Lung microvascular endothelial cell (primary cell): ENCODE results near the gene SPSB2. TPM values are rescaled to one million over a fixed set of nuclear protein-coding genes. Genes with fewer than 3 reads are reported as not detected.
A peak's percentile ranks its signal among the peaks of the same experiment; 100 is the strongest.
"Not testable (repeated sequence)": the region's sequence is repeated elsewhere in the genome, so short reads cannot be mapped to it uniquely, and the experiment has no call there.

Experiments
- DNase-seq, 2 donors: peaks; one replicate each; pipeline versions ENCODE4 v3.0.0 to v3.0.0-alpha.2; 2010; ENCODE audit warnings: low read depth in 2 of 2
- total RNA-seq: library from RNA; depleted of rRNA; stranded (reverse); fragments of >200 nt; gene quantifications from 2 replicates; pipeline ENCODE4 v1.2.1, GENCODE V29; 2014

The SPSB2 gene
- total RNA-seq, 1 donor from 2014 or later, result 4.2 TPM

DNA sequence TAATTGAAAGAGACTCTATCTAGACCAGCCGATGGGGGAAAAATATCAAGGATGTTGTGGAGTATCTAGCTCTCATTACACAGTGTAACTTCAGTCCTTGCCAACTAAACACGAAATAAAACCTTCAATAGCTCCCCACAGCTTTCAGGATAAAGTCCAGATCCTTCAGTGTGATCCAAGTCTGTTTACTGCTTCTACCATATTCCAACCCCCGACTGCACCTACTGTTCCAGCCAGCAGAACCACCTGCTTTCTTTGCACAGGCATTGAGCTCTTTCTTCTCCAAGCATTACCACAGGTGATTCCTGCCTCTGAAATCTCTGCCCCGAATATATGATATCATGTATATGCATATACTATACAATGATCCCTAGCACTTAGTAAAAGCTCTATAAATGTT is 29.3 kb upstream of the SPSB2 start:
- no peak for DNase-seq

- DNase-seq, result peak; percentile 86 to 89
These were observed 26.9 kb upstream of the SPSB2 start for GRCh38 chr12:6899837-6900519.

- no peak for DNase-seq
These were observed 26.3 kb upstream of the SPSB2 start for GRCh38 chr12:6899427-6899826.

- no peak for DNase-seq
These were observed 23.8 kb upstream of the SPSB2 start for GRCh38 chr12:6896846-6897435.

DNA sequence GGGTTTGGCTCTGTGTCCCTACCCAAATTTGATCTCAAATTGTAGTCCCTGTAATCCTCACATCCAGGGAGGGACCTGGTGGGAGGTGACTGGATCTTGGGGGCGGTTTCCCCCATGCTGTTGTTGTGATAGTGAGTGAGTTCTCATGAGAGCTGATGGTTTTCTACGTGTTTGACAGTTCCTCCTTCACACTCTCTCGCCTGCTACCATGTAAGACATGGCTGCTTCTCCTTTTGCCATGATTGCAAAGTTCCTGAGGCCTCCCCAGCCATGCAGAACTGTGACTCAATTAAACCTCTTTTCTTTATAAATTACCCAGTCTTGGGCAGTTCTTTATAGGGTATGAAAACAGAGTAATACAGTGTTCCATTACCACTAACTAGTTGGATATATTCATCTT is 21.2 kb upstream of the SPSB2 start:
- no peak for DNase-seq

- not testable (repeated sequence) for DNase-seq
These were observed 19.6 kb upstream of the SPSB2 start for GRCh38 chr12:6892683-6893082.

DNA sequence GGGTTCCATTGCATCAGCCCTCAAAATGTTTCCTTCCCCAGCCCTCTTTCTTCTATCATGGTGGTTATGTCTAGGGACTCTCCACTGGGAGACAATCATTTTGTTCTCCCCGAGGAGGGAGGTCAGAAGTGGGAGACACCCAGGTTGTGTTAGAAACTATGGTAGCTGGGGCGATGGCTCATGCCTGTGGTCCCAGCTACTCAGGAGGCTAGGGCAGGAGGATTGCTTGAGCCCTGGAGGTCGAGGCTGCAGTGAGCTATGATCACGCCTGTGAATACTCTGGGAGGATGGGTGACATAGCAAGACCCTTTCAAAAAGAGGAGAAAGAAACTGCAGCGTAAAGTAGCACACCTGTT is 18.5 kb upstream of the SPSB2 start:
- no peak for DNase-seq

- peak; percentile 98 to 99 for DNase-seq
These were observed 17.9 kb upstream of the SPSB2 start for GRCh38 chr12:6890789-6891645.

GRCh38 chr12:6889775-6890573 is 16.9 kb upstream of the SPSB2 start:
- DNase-seq, result not testable (repeated sequence)

DNA sequence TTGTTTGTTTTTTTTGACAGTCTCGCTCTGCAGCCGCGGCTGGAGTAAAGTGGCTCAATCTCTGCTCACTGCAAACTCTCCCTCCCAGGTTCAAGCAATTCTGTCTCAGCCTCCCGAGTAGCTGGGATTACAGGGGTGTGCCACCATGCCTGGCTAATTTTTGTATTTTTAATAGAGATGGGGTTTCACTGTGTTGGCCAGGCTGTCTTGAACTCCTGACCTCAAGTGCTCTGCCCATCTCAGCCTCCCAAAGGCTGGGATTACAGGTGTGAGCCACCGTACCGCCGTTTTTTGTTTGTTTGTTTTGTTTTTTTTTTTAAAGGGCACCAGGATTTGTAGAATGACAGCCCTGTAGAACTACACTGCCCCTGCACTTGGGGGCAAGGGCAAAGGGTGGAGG is 15.7 kb upstream of the SPSB2 start:
- not testable (repeated sequence) for DNase-seq

GRCh38 chr12:6888360-6888759 is 15.3 kb upstream of the SPSB2 start:
- no peak for DNase-seq

GRCh38 chr12:6887460-6887859 is 14.4 kb upstream of the SPSB2 start:
- DNase-seq, result no peak

GRCh38 chr12:6886206-6886999 is 13.3 kb upstream of the SPSB2 start:
- DNase-seq, result not testable (repeated sequence)

- no peak for DNase-seq
These were observed 11.4 kb upstream of the SPSB2 start for GRCh38 chr12:6884539-6884938.

GRCh38 chr12:6883683-6884082 is 10.6 kb upstream of the SPSB2 start:
- no peak for DNase-seq

GRCh38 chr12:6883252-6883651 is 10.1 kb upstream of the SPSB2 start:
- DNase-seq, result no peak

GRCh38 chr12:6879824-6880223 is 6.7 kb upstream of the SPSB2 start:
- DNase-seq, result not testable (repeated sequence)

DNA sequence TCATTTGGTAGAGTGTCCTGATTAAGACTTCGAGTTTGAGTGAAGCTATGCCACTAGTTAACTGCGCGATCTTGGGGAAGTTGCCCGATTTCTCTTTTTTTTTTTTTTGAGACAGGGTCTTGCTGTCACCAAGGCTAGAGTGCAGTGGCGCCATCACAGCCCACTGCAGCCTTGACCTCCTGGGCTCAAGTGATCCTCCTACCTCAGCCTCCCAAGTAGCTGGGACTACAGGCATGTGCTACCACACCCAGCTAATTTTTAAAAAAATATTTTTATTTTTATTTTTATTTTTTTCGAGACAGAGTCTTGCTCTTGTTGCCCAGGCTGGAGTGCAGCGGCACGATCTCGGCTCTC is 889 bp upstream of the SPSB2 start:
- DNase-seq, result not testable (repeated sequence)

GRCh38 chr12:6872073-6873048 is 742 bp downstream of the SPSB2 start:
- peak; percentile 82 for DNase-seq
